Effector memory CD8-positive, alpha-beta T cell (primary cell): ENCODE measurements around the gene SGMS1.
A peak's percentile ranks its signal among the peaks of the same experiment; 100 is the strongest.

ENCODE experiments used
- ATAC-seq: fragments of 150-1000 bp; cut with Tn5 transposase; replicated peaks from 2 replicates; pipeline ENCODE4 v1.10.0; 2021; ENCODE audit warnings: mild to moderate bottlenecking, moderate library complexity
- DNase-seq, 3 experiments: peaks; one replicate each; pipeline ENCODE4 v3.0.0; 2021
- H3K27ac Mint-ChIP-seq, 2 donors: one replicate each; pipeline ENCODE4 v1.8.0; 2022; ENCODE audit warnings: mild to moderate bottlenecking in 2 of 2, mixed read lengths in 2 of 2, moderate library complexity in 2 of 2
- H3K27me3 Mint-ChIP-seq, 2 donors: one replicate each; pipeline ENCODE4 v1.8.0; 2022; ENCODE audit warnings: mixed read lengths in 2 of 2
- H3K36me3 Mint-ChIP-seq: one replicate; pipeline ENCODE4 v1.8.0; 2022; ENCODE audit warnings: mild to moderate bottlenecking, moderate library complexity, mixed read lengths; ENCODE audit not compliant: insufficient read depth
- H3K4me1 Mint-ChIP-seq, 2 donors: one replicate each; pipeline ENCODE4 v1.8.0; 2022; ENCODE audit warnings: low read depth in 2 of 2, mixed read lengths in 2 of 2
- H3K4me3 Mint-ChIP-seq, 2 donors: one replicate each; pipeline ENCODE4 v1.8.0; 2022; ENCODE audit warnings: mild to moderate bottlenecking in 2 of 2, mixed read lengths in 2 of 2, moderate library complexity in 2 of 2
- H3K9me3 Mint-ChIP-seq, 2 donors: one replicate each; pipeline ENCODE4 v1.8.0; 2022; ENCODE audit warnings: mixed read lengths in 2 of 2

SGMS1 gene

GRCh38 chr10:50346942-50347341 is 276.8 kb downstream of the SGMS1 start:
- peaks cover 3% of the 10 kb centered on the region for H3K36me3 Mint-ChIP-seq
- no peaks in the 10 kb centered on the region for H3K9me3 Mint-ChIP-seq
- DNase-seq (no peak), ATAC-seq (no peak)
- H3K27me3 Mint-ChIP-seq, result no peaks in the 10 kb centered on the region
- no peak overlapping the region for H3K4me3 Mint-ChIP-seq
- peak overlapping the region in 1 of 2 donors; percentile 64 for H3K27ac Mint-ChIP-seq
- peaks cover 24 to 34% of the 10 kb centered on the region in 2 donors for H3K4me1 Mint-ChIP-seq

GRCh38 chr10:50345545-50345944 is 278.2 kb downstream of the SGMS1 start:
- peaks cover 3% of the 10 kb centered on the region for H3K36me3 Mint-ChIP-seq

GRCh38 chr10:50343702-50344331 is 279.9 kb downstream of the SGMS1 start:
- Mint-ChIP-seq H3K9me3 (no peaks in the 10 kb centered on the region), H3K4me3 (no peak overlapping the region), H3K36me3 (peaks cover 7% of the 10 kb centered on the region), H3K27me3 (no peaks in the 10 kb centered on the region), H3K27ac (peak overlapping the region; percentile 8 to 59), H3K4me1 (peaks cover 21 to 32% of the 10 kb centered on the region in 2 donors)
- ATAC-seq (no peak), DNase-seq (no peak)

More at GRCh38 chr10:50345545-50345944, 278.2 kb downstream of the SGMS1 start:
- Mint-ChIP-seq H3K9me3 (no peaks in the 10 kb centered on the region), H3K4me3 (no peak overlapping the region), H3K27ac (no peak overlapping the region), H3K27me3 (no peaks in the 10 kb centered on the region), H3K4me1 (peaks cover 24 to 34% of the 10 kb centered on the region in 2 donors)
- DNase-seq (no peak), ATAC-seq (no peak)

GRCh38 chr10:50341987-50342386 is 281.8 kb downstream of the SGMS1 start:
- Mint-ChIP-seq H3K9me3 (no peaks in the 10 kb centered on the region), H3K27ac (no peak overlapping the region)
- ATAC-seq, result no peak

GRCh38 chr10:50336140-50336539 is 287.6 kb downstream of the SGMS1 start:
- H3K9me3 Mint-ChIP-seq, result no peaks in the 10 kb centered on the region
- H3K4me3 Mint-ChIP-seq, result peak overlapping the region; percentile 17 to 52
- H3K36me3 Mint-ChIP-seq, result peaks cover 7% of the 10 kb centered on the region
- ATAC-seq (peak; percentile 54), DNase-seq (no peak)
- H3K27me3 Mint-ChIP-seq, result no peaks in the 10 kb centered on the region
- H3K4me1 Mint-ChIP-seq, result peaks cover 23 to 28% of the 10 kb centered on the region in 2 donors
- peak overlapping the region; percentile 52 to 67 for H3K27ac Mint-ChIP-seq

More at GRCh38 chr10:50341987-50342386, 281.8 kb downstream of the SGMS1 start:
- Mint-ChIP-seq H3K4me1 (peaks cover 8 to 17% of the 10 kb centered on the region in 2 donors), H3K36me3 (peaks cover 7% of the 10 kb centered on the region), H3K4me3 (no peak overlapping the region), H3K27me3 (no peaks in the 10 kb centered on the region)
- no peak for DNase-seq

- ATAC-seq (no peak), DNase-seq (no peak)
- no peaks in the 10 kb centered on the region for H3K27me3 Mint-ChIP-seq
- H3K4me1 Mint-ChIP-seq, result peaks cover 23 to 28% of the 10 kb centered on the region in 2 donors
- no peak overlapping the region for H3K4me3 Mint-ChIP-seq
- H3K9me3 Mint-ChIP-seq, result no peaks in the 10 kb centered on the region
- peaks cover 7% of the 10 kb centered on the region for H3K36me3 Mint-ChIP-seq
- H3K27ac Mint-ChIP-seq, result peak overlapping the region in 1 of 2 donors; percentile 67
These were observed 288.4 kb downstream of the SGMS1 start for GRCh38 chr10:50335397-50335796.

GRCh38 chr10:50334273-50334672 is 289.5 kb downstream of the SGMS1 start:
- H3K9me3 Mint-ChIP-seq, result no peaks in the 10 kb centered on the region
- H3K4me1 Mint-ChIP-seq, result peaks cover 20 to 23% of the 10 kb centered on the region in 2 donors
- ATAC-seq, result no peak
- H3K4me3 Mint-ChIP-seq, result no peak overlapping the region
- H3K27ac Mint-ChIP-seq, result peak overlapping the region in 1 of 2 donors; percentile 16
- no peak for DNase-seq
- H3K27me3 Mint-ChIP-seq, result no peaks in the 10 kb centered on the region
- H3K36me3 Mint-ChIP-seq, result peaks cover 3% of the 10 kb centered on the region

- no peak for DNase-seq
These were observed 289.9 kb downstream of the SGMS1 start for GRCh38 chr10:50333872-50334271.

GRCh38 chr10:50332108-50332842 is 291.5 kb downstream of the SGMS1 start:
- ATAC-seq, result no peak
- no peak overlapping the region for H3K4me3 Mint-ChIP-seq
- peaks cover 3% of the 10 kb centered on the region for H3K36me3 Mint-ChIP-seq
- H3K27ac Mint-ChIP-seq, result no peak overlapping the region
- H3K4me1 Mint-ChIP-seq, result peaks cover 15 to 17% of the 10 kb centered on the region in 2 donors
- no peaks in the 10 kb centered on the region for H3K9me3 Mint-ChIP-seq
- DNase-seq, result no peak
- H3K27me3 Mint-ChIP-seq, result no peaks in the 10 kb centered on the region

More at GRCh38 chr10:50333872-50334271, 289.9 kb downstream of the SGMS1 start:
- Mint-ChIP-seq H3K9me3 (no peaks in the 10 kb centered on the region), H3K27ac (peak overlapping the region; percentile 6 to 80), H3K4me1 (peaks cover 17 to 19% of the 10 kb centered on the region in 2 donors), H3K4me3 (no peak overlapping the region), H3K27me3 (no peaks in the 10 kb centered on the region), H3K36me3 (peaks cover 3% of the 10 kb centered on the region)
- peak; percentile 33 for ATAC-seq

GRCh38 chr10:50331486-50331885 is 292.3 kb downstream of the SGMS1 start:
- no peak for ATAC-seq
- Mint-ChIP-seq H3K27me3 (no peaks in the 10 kb centered on the region), H3K4me3 (no peak overlapping the region), H3K27ac (no peak overlapping the region), H3K4me1 (peaks cover 15 to 16% of the 10 kb centered on the region in 2 donors), H3K9me3 (no peaks in the 10 kb centered on the region), H3K36me3 (peaks cover 3% of the 10 kb centered on the region)
- DNase-seq, result no peak

- no peak for DNase-seq
These were observed 296.7 kb downstream of the SGMS1 start for GRCh38 chr10:50326757-50327701.

GRCh38 chr10:50326172-50326555 is 297.6 kb downstream of the SGMS1 start:
- peaks cover 4% of the 10 kb centered on the region for H3K36me3 Mint-ChIP-seq
- H3K4me3 Mint-ChIP-seq, result no peak overlapping the region
- peaks cover 3 to 6% of the 10 kb centered on the region in 2 donors for H3K4me1 Mint-ChIP-seq
- no peaks in the 10 kb centered on the region for H3K27me3 Mint-ChIP-seq
- ATAC-seq (no peak), DNase-seq (no peak)
- H3K27ac Mint-ChIP-seq, result peak overlapping the region in 1 of 2 donors; percentile 18
- H3K9me3 Mint-ChIP-seq, result no peaks in the 10 kb centered on the region

More at GRCh38 chr10:50326757-50327701, 296.7 kb downstream of the SGMS1 start:
- Mint-ChIP-seq H3K4me1 (peaks cover 3 to 6% of the 10 kb centered on the region in 2 donors), H3K9me3 (no peaks in the 10 kb centered on the region), H3K27me3 (no peaks in the 10 kb centered on the region), H3K4me3 (no peak overlapping the region), H3K27ac (peak overlapping the region in 1 of 2 donors; percentile 18), H3K36me3 (peaks cover 4% of the 10 kb centered on the region)
- ATAC-seq, result no peak
